HepG2 (cell line): ENCODE measurements around the gene LYRM1. TPM values are rescaled to one million over a fixed set of nuclear protein-coding genes. Genes with fewer than 3 reads are reported as not detected.

ENCODE experiments used
- CEBPB ChIP-seq: IDR thresholded peaks from 2 replicates; pipeline ENCODE4 v1.6.1; 2011; ENCODE audit warnings: low read depth, low read length, improper control_type of control experiment, borderline replicate concordance
- CSRNP2 ChIP-seq: sonication (generic); formaldehyde crosslinking; conservative IDR thresholded peaks from 2 replicates; pipeline ENCODE4 v1.8.0; 2022; ENCODE audit warnings: low read depth, missing genetic modification reagents
- CTCF ChIP-seq: sonication (generic); formaldehyde crosslinking; IDR thresholded peaks from 2 replicates; pipeline ENCODE4 v1.5.0; 2020; ENCODE audit warnings: mild to moderate bottlenecking, missing genetic modification reagents, moderate library complexity
- EP300 ChIP-seq, 3 experiments: sonication (generic) in 1 of 3; formaldehyde crosslinking in 1 of 3; IDR thresholded peaks; 2 replicates each; pipeline versions ENCODE4 v1.5.1 to v1.6.1; 2011 to 2020; ENCODE audit warnings: low read depth in 2 of 3, low read length in 2 of 3, borderline replicate concordance in 1 of 3, improper control_type of control experiment in 1 of 3, mild to moderate bottlenecking in 1 of 3, missing genetic modification reagents in 1 of 3, moderate library complexity in 1 of 3
- GMEB1 ChIP-seq: sonication (generic); formaldehyde crosslinking; IDR thresholded peaks from 2 replicates; pipeline ENCODE4 v1.5.1; 2020; ENCODE audit warnings: missing genetic modification reagents, mild to moderate bottlenecking, borderline replicate concordance
- HIVEP1 ChIP-seq: sonication (generic); formaldehyde crosslinking; IDR thresholded peaks from 2 replicates; pipeline ENCODE4 v1.4.0; 2020; ENCODE audit warnings: mild to moderate bottlenecking, missing genetic modification reagents
- HMG20B ChIP-seq: conservative IDR thresholded peaks from 2 replicates; pipeline ENCODE4 v1.6.1; 2016; ENCODE audit warnings: missing genetic modification reagents, missing compliant biosample characterization
- HOXA9 ChIP-seq: sonication (generic); formaldehyde crosslinking; IDR thresholded peaks from 2 replicates; pipeline ENCODE4 v1.8.1; 2022; ENCODE audit warnings: missing genetic modification reagents, mild to moderate bottlenecking, moderate library complexity, borderline replicate concordance
- HOXD1 ChIP-seq: sonication (generic); formaldehyde crosslinking; IDR thresholded peaks from 2 replicates; pipeline ENCODE4 v1.5.0; 2020; ENCODE audit warnings: missing genetic modification reagents
- ISL2 ChIP-seq: sonication (generic); formaldehyde crosslinking; IDR thresholded peaks from 2 replicates; pipeline ENCODE4 v1.5.0; 2020; ENCODE audit warnings: missing genetic modification reagents
- KDM5B ChIP-seq: sonication (generic); formaldehyde crosslinking; IDR thresholded peaks from 2 replicates; pipeline ENCODE4 v1.4.0; 2020; ENCODE audit warnings: missing genetic modification reagents, mild to moderate bottlenecking, borderline replicate concordance
- KLF12 ChIP-seq: sonication (generic); formaldehyde crosslinking; IDR thresholded peaks from 2 replicates; pipeline ENCODE4 v1.4.0; 2020; ENCODE audit warnings: missing genetic modification reagents, borderline replicate concordance
- MED8 ChIP-seq: sonication (generic); formaldehyde crosslinking; IDR thresholded peaks from 2 replicates; pipeline ENCODE4 v1.8.1; 2023; ENCODE audit warnings: mild to moderate bottlenecking, missing genetic modification reagents; ENCODE audit not compliant: insufficient replicate concordance
- PITX1 ChIP-seq: sonication (generic); formaldehyde crosslinking; IDR thresholded peaks from 2 replicates; pipeline ENCODE4 v1.5.1; 2020; ENCODE audit warnings: mild to moderate bottlenecking, missing genetic modification reagents
- PREB ChIP-seq: sonication (generic); formaldehyde crosslinking; IDR thresholded peaks from 2 replicates; pipeline ENCODE4 v1.4.0; 2020; ENCODE audit warnings: missing genetic modification reagents
- RFX3 ChIP-seq: IDR thresholded peaks from 2 replicates; pipeline ENCODE4 v1.6.1; 2016; ENCODE audit warnings: missing biosample characterization, missing genetic modification reagents
- SAP130 ChIP-seq: IDR thresholded peaks from 2 replicates; pipeline ENCODE4 v1.6.1; 2016; ENCODE audit warnings: low read depth
- SMARCE1 ChIP-seq: fragments of 450-650 bp; IDR thresholded peaks from 2 replicates; pipeline ENCODE4 v1.6.1; 2017; ENCODE audit warnings: borderline replicate concordance
- SP4 ChIP-seq: sonication (generic); formaldehyde crosslinking; IDR thresholded peaks from 2 replicates; pipeline ENCODE4 v1.8.1; 2023; ENCODE audit warnings: mild to moderate bottlenecking, missing genetic modification reagents
- ZFYVE20 ChIP-seq: sonication (generic); formaldehyde crosslinking; IDR thresholded peaks from 2 replicates; pipeline ENCODE4 v1.8.0; 2023; ENCODE audit warnings: low read depth, mild to moderate bottlenecking, moderate library complexity, missing genetic modification reagents, borderline replicate concordance
- ZNF124 ChIP-seq: sonication (generic); formaldehyde crosslinking; IDR thresholded peaks from 2 replicates; pipeline ENCODE4 v1.4.0; 2020; ENCODE audit warnings: missing genetic modification reagents
- ZNF230 ChIP-seq: sonication (generic); formaldehyde crosslinking; IDR thresholded peaks from 2 replicates; pipeline ENCODE4 v1.4.0; 2020; ENCODE audit warnings: mild to moderate bottlenecking, missing genetic modification reagents
- ZNF24 ChIP-seq: fragments of 450-650 bp; IDR thresholded peaks from 2 replicates; pipeline ENCODE4 v1.6.1; 2017; ENCODE audit warnings: antibody characterized with exemption, mild to moderate bottlenecking
- ZNF782 ChIP-seq: sonication (generic); formaldehyde crosslinking; IDR thresholded peaks from 2 replicates; pipeline ENCODE4 v1.4.0; 2020; ENCODE audit warnings: missing genetic modification reagents, mild to moderate bottlenecking, borderline replicate concordance
- polyA plus RNA-seq, 8 experiments: library from polyadenylated mRNA; depleted of rRNA in 3 of 8; stranded (reverse) in 7 of 8; unstranded in 1 of 8; fragments of >200 nt; fragmentation: Illumina TruSeq in 4 of 8; extraction: Trizol in 4 of 8; gene quantifications; 2 replicates each; pipeline versions ENCODE4 v1.2.1 to v1.2.3, GENCODE V29; 2011 to 2016; ENCODE audit warnings: low read depth in 4 of 8, missing spikeins in 1 of 8, mixed read lengths in 1 of 8; ENCODE audit not compliant: insufficient read depth in 1 of 8
- total RNA-seq, 5 experiments: library from RNA; depleted of rRNA; stranded (reverse); fragments of >200 nt; fragmentation: Illumina TruSeq; extraction: Trizol; gene quantifications; 2 replicates each; pipeline ENCODE4 v1.2.3, GENCODE V29; 2016; ENCODE audit warnings: low read depth in 1 of 5
- TF ChIP-seq, protein P1 (sequence below): sonication (generic); formaldehyde crosslinking; IDR thresholded peaks from 2 replicates; pipeline ENCODE4 v1.4.0; 2020; ENCODE audit warnings: low read depth, mild to moderate bottlenecking, missing genetic modification reagents

LYRM1 gene
- total and polyA plus RNA-seq, 2 of the 13 experiments (the other 11 are each of a cell fraction or from before 2014, with no cell fraction given): 59.2 to 82.6 TPM

- TF ChIP-seq ZFYVE20 (CRISPR knock-in tag) (no peak), CSRNP2 (CRISPR knock-in tag) (no peak), ZNF782 (no peak), PITX1 (CRISPR knock-in tag) (no peak), EP300 (IDR thresholded peaks at IDR 0.05; ENCODE audit: low read depth in 2 of 2, low read length in 2 of 2) (peak in 1 of 2 experiments; percentile 17; a peak in 1 of 4 replicates), EP300 (CRISPR knock-in tag; IDR thresholded peaks at IDR 0.05; ENCODE audit: borderline replicate concordance) (no peak), KDM5B (no peak), PREB (CRISPR knock-in tag) (no peak), GMEB1 (CRISPR knock-in tag) (no peak), ZNF24 (no peak), HMG20B (no peak), ZNF124 (no peak), HOXD1 (CRISPR knock-in tag) (no peak), ISL2 (CRISPR knock-in tag) (no peak), KLF12 (CRISPR knock-in tag) (no peak), SP4 (CRISPR knock-in tag) (no peak), ZNF230 (no peak), CTCF (CRISPR knock-in tag) (peak; percentile 43), SMARCE1 (no peak), RFX3 (CRISPR knock-in tag) (no peak), HIVEP1 (CRISPR knock-in tag) (no peak), MED8 (CRISPR knock-in tag) (no peak), CEBPB (peak; percentile 68; the same call in 1 of the 2 replicates), SAP130 (CRISPR knock-in tag) (no peak), HOXA9 (CRISPR knock-in tag) (no peak)
- TF ChIP-seq, protein P1, sequence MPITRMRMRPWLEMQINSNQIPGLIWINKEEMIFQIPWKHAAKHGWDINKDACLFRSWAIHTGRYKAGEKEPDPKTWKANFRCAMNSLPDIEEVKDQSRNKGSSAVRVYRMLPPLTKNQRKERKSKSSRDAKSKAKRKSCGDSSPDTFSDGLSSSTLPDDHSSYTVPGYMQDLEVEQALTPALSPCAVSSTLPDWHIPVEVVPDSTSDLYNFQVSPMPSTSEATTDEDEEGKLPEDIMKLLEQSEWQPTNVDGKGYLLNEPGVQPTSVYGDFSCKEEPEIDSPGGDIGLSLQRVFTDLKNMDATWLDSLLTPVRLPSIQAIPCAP (CRISPR knock-in tag): no peak
These were observed 49.0 kb upstream of the LYRM1 start (continued) for GRCh38 chr16:20851601-20852000.
